GM12892 (cell line): ENCODE data around the gene WWOX.

Experiments
- DNase-seq: peaks from one replicate; pipeline ENCODE4 v3.0.0; 2011; ENCODE audit not compliant: insufficient read length
- FAIRE-seq: peaks from 2 replicates; lab custom pipeline; 2011; peaks lifted over from hg19 to GRCh38; lab: Jason Lieb, UNC
- POLR2A ChIP-seq: IDR thresholded peaks from 2 replicates; pipeline ENCODE4 v1.6.1; 2011; ENCODE audit warnings: low read depth, low read length, control low read depth
- POLR2AphosphoS5 ChIP-seq: IDR thresholded peaks from 2 replicates; pipeline ENCODE4 v1.6.1; 2011; ENCODE audit warnings: low read depth, low read length, control low read depth
- TAF1 ChIP-seq: IDR thresholded peaks from 2 replicates; pipeline ENCODE4 v1.6.1; 2011; ENCODE audit warnings: low read depth, mild to moderate bottlenecking, control low read depth, low read length, borderline replicate concordance

WWOX gene

DNA sequence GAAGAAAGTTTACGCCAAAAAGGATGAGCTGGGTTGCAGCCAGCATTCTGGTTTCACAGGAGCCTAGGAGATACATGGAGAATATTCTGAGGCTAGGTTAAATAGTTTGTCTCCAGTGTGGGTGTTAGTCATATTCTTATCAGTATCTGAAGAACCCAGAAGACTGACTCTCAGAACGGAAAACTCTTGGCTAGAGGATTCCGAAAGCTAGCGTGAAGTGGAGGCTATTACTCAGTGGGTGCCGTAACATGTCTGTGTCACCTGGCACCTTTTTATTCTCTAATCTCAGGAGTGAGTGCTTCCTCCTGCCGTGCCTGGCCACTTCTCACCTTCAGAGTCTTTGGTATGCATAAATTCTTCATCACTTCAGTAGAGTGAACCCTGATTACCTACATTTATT, 199.5 kb downstream of the WWOX start:
- no peak for TF ChIP-seq POLR2AphosphoS5
- TF ChIP-seq POLR2A = no peak
- TF ChIP-seq TAF1 = no peak
- FAIRE-seq = no peak
- DNase-seq = no peak

DNA sequence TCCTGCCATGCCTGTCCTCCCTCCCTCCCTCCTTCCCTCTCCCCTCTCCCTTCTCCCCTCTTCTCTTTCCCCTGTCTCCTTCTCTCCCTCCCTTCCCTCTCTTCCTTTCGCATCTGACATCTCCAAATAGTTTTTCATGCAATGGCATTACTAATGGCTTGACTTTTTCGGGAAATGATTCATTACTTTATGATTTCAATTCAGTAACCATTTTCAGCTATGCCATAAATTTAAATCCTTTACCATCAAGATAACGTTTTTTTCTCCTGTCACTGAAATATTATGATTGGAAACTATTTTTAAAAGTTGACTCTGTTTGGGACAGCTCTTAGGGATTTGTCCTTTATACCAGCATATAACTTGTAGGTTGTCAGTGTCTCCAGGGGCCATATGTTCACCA, 201.0 kb downstream of the WWOX start:
- TF ChIP-seq TAF1 (no peak), POLR2A (no peak), POLR2AphosphoS5 (no peak)
- DNase-seq (no peak), FAIRE-seq (no peak)

DNA sequence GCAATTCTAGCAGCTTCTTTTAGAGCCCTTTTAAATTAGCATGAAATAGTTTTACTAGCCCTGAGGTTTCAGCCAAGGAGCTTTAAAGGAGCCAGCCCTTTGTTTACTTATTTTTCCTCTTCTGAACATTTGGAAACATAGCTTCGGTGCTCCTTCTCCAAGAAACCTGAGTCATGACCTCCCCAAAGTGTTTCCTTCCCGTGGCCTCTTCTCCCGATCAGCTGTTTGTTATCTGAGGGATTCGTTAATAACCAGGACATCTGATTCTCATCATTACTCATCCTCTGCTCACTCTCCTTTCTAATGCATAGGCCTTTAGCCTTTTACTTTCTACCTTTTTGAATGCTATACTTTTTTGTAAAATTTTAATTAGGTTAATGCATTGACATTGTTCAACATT, 204.5 kb downstream of the WWOX start:
- no peak for FAIRE-seq
- DNase-seq = no peak
- no peak for TF ChIP-seq POLR2A
- no peak for TF ChIP-seq POLR2AphosphoS5
- TF ChIP-seq TAF1 = no peak

DNA sequence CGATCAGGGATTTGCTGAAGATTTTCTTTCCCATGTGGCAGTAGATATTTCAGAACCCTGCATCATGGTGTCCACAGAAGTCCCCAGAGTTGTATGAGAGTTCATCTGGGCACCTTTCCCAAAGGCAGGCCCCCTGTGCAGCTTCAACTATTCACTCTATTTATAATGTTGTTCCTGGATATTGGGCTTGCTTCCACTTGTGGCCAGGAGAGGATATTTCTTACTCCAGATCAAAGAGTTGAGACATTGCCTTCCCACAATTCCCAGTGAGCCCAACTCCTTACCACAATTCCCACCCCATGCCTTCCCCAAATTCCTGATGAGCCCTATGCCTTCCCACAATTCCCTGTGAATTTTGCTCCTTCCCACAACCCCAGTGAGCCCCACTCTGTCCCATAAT, 206.9 kb downstream of the WWOX start:
- FAIRE-seq (no peak), DNase-seq (no peak)
- no peak for TF ChIP-seq POLR2AphosphoS5
- no peak for TF ChIP-seq POLR2A
- no peak for TF ChIP-seq TAF1

DNA sequence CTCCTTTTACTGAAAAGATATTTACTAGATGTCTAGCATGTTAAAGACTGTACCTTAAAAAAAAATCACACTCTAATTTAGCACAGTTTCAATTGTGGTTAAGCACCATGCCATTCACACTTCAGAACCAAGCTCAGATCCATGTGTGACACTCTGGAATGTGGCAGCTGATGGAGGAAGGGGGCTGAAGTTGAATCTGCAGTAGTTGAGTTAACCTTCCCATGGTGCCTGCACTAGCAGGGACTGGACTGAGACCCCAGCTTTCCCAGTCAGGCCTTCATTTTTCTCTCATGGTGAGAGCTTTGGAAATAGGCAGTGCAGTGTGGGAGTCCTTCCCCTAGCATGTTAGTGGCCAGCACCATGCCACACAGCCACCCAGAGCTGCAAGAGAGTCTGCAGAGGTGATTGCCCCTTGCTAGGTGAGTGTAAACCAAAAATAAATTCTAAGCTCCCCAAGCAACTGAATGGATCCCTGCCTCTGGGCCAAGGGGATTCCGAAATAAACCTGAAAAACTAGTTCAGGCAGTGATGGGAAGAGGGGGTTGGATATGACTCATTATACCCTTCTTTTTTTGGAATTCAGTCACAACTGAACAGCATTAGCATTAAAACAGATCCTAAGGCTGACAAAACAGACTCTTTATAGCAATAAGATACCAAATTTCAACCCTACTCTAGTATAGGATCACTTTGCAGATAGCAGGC, 208.5 kb downstream of the WWOX start:
- no peak for FAIRE-seq
- TF ChIP-seq POLR2A (no peak), POLR2AphosphoS5 (no peak), TAF1 (no peak)

DNA sequence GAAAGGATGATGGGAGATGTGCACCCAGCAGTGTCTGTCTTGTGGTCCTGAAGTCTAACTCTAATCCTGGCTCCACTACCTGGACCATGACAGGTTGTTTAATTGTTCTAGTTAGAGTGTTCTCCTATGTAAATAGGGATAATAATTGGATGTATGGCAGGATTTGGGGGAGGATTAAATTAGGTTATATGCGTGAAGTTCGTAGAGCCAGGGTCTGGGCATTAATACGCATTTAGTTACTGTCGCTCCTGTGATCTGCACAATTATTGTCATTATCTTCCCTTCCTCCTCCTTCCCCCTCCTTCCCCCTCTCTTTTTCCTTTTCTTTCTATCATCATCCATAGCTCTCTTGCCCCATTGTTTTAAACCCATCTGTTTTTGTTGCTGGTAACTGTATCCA, 210.3 kb downstream of the WWOX start:
- no peak for TF ChIP-seq POLR2A
- no peak for TF ChIP-seq TAF1
- no peak for TF ChIP-seq POLR2AphosphoS5
- no peak for DNase-seq
- no peak for FAIRE-seq

More for the DNA sequence above, 208.5 kb downstream of the WWOX start:
- DNase-seq = no peak

DNA sequence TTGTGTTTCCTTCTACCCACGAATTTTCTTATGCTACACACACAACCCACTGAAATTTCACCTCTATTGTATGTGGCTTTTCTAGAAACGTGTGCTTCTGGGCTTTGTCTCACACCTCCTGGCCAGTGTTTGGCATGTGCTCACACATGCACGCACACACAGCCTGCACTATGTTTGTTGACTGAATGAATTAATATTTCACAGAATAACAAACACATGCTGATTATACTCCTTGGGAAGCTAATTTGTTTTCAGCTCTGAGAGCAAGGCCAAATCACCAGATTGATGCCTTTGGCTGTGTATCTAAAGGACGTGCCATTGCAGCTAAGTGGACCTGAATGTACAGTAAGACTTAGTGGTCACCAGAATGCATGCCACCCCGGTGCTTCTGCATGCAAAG, 210.7 kb downstream of the WWOX start:
- TF ChIP-seq TAF1 = no peak
- no peak for TF ChIP-seq POLR2A
- no peak for TF ChIP-seq POLR2AphosphoS5
- DNase-seq (no peak), FAIRE-seq (no peak)

DNA sequence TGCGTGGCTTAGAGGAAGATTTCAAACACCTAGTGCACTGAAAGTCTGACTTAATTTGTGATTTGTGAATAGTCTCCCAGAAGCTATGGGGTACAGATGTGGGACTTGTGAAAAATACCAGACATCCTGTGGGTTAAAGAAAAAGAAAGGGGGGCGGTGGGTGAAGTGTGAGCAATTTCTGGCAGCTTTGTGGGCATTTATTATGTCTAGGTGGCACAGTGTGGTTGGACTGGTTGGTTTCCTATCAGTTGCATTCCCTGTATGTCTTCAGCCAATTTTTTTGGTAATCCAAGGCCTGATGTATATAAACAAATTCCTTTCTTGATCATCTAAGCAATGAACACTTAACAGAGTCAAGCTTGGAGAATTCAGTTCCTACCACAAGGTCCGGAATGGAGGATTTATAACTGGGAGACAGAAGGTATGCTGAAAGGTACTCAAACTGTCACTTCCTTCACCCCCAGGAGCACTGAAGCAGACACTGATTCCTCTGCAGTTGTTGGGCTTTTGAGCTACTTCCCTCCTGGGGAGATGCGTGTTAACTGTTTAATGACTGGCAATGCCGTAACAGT, 211.6 kb downstream of the WWOX start:
- DNase-seq (no peak), FAIRE-seq (no peak)
- TF ChIP-seq TAF1 (no peak), POLR2AphosphoS5 (no peak), POLR2A (no peak)

DNA sequence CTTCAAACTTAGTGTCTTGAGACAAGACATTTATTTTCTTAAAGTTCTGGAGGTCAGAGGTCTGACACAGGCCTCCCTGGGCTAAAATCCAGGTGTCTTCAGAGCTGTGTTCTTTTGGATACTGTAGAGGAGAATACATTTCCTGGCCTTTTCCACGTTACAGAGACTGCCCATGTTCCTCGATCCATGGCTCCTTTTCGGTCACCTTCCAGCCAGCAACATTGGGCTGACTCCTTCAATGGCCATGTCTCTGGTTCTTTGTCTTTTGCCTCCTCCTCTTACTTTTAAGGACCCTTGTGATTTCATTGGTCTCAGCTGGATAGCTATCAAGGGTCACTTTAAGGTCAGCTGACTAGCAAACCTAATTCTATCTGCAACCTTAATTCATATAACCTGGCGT, 212.4 kb downstream of the WWOX start:
- no peak for DNase-seq
- TF ChIP-seq TAF1 = no peak
- TF ChIP-seq POLR2A = no peak
- no peak for TF ChIP-seq POLR2AphosphoS5
- FAIRE-seq = no peak

DNA sequence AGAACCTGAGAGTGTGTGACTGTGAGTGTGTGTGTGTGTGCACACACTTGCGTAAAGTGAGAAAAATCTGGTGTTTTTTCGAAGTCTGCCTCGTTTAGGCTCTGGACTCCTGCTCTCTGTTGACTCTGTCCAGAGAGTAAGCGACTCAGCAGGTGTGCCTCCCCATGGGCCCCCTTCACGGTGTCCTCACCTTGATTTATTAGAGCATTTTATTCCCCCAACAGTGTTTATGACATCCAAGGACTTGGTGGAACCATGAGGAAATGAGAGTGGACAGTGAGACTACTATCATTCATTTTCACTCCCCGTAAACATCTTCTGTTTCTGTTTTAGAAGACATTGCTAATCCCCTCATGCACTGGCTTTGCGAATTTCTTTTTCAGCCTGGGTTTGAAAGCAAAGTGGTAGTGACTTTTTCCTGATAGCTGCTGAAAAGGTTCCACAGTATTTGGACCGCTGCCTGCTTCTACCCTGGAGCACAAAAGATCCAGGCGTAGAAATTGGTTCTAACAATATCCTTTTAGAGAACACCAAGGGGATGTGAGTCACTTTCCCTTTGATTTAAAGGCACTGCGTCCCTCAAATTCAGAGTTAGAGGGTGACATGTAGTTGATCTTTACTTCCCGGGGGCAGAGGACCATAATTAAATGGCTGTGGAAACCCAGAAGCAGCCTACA, 218.2 kb downstream of the WWOX start:
- FAIRE-seq = no peak
- TF ChIP-seq TAF1 (no peak), POLR2AphosphoS5 (no peak)
- no peak for DNase-seq

DNA sequence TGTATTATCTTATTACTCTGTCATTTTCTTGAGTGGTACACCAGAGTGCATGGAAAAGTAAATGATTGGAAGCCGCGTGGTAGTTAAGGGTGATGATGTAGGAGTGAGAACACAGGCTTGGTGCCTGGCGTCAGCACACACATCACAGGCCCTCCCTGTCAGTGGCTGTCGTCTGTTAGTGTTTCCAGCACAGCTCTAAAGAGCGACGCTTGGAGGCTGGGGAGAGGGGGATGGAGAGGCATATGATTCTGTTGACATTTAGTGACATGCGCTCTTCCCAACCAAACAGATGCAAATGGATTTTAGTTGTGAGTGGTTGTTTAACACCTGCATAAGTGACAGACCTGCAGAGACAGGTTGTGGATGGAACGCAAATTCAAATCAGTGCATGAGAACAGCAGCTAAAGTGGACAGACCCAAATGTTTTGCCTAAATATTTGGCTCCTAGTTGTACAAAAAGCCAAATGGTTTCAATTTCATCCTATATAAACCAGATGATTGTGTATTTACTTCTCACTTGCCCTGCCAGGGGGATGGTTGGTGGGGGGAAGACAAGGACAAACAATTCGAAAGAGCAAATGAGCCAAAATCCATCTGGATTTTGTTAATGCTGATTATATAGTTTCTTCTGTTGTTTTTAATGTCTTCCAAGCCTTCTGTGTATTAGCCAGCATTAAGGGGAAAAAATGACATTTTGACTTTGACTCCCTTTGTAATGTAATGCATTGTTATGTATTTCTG, 222.3 kb downstream of the WWOX start:
- TF ChIP-seq POLR2A = no peak
- no peak for TF ChIP-seq TAF1
- TF ChIP-seq POLR2AphosphoS5 = no peak
- FAIRE-seq (no peak), DNase-seq (no peak)
